GM18861 (cell line): ENCODE measurements around the gene UTS2R.
"Not testable (repeated sequence)": the region's sequence is repeated elsewhere in the genome, so short reads cannot be mapped to it uniquely, and the experiment has no call there.

Source experiments
- ATAC-seq: cut with Tn5 transposase; IDR thresholded peaks from one replicate; pipeline ENCODE4 v1.9.1; 2021; ENCODE audit not compliant: unreplicated experiment

UTS2R gene

DNA sequence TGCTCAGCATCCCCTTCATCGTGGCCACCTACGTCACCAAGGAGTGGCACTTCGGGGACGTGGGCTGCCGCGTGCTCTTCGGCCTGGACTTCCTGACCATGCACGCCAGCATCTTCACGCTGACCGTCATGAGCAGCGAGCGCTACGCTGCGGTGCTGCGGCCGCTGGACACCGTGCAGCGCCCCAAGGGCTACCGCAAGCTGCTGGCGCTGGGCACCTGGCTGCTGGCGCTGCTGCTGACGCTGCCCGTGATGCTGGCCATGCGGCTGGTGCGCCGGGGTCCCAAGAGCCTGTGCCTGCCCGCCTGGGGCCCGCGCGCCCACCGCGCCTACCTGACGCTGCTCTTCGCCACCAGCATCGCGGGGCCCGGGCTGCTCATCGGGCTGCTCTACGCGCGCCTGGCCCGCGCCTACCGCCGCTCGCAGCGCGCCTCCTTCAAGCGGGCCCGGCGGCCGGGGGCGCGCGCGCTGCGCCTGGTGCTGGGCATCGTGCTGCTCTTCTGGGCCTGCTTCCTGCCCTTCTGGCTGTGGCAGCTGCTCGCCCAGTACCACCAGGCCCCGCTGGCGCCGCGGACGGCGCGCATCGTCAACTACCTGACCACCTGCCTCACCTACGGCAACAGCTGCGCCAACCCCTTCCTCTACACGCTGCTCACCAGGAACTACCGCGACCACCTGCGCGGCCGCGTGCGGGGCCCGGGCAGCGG, 3.2 kb downstream of the UTS2R start:
- no peak for ATAC-seq

DNA sequence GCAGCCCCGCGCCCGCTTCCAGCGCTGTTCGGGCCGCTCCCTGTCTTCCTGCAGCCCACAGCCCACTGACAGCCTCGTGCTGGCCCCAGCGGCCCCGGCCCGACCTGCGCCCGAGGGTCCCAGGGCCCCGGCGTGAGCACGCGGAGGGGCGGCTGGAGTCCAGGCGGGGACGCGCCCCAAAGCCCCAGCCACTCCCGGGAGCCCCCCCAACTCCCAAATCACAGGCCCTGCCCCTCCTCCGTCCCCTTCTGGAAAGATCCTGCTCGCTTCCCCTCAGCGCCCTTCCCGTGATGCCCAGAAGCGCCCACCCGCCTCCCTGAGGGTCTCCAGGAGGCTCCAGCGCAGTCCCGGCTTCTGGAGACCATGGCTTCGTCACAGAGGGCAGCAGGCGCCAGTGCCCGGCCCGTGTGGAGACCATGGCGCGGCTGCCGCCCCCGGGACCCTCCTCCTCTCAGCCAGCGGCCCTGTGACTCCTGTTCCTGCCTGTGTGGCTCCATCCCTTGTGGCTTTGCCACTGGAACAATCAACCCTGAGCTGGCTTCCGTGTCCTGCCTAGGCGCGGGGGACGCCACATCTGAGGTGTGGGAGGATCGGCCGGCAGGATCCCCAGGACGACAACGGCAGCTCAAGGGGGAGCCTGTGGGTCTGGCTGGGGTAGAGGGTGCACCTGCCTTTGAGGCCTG, 3.9 kb downstream of the UTS2R start:
- no peak for ATAC-seq

DNA sequence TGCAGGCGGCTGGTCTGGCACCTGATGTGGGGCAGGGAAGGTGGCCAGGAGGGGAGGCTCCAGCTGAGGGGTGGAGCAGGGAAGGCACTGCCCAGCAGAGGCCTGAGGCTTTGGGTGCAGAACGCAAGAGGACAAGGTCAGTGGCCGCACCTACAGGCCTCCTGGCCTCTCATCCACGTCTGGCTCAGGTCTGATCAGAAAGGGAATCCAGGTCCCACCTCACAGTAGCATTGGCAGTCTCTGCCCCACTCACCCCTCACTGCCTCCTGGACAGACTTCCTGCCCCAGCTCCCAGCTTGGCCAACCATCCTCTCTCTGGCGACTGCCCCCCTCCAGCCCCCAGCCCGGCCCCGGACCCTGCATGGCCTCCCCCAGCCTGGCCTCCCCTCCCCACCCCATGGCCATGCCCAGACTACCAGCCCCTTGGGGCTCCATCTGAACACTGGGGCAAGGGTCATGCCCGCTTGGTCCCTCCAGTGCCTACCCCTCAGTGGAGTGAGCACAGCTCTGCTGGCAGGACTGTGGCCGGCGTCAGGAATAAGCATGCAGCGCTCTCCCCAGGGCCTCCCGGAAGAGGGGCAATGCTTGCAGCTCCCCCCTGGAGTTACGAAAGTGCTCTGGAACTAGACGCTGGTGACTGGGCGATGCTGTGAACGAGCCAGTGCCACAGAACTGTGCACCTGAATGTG, 4.6 kb downstream of the UTS2R start:
- ATAC-seq = no peak

DNA sequence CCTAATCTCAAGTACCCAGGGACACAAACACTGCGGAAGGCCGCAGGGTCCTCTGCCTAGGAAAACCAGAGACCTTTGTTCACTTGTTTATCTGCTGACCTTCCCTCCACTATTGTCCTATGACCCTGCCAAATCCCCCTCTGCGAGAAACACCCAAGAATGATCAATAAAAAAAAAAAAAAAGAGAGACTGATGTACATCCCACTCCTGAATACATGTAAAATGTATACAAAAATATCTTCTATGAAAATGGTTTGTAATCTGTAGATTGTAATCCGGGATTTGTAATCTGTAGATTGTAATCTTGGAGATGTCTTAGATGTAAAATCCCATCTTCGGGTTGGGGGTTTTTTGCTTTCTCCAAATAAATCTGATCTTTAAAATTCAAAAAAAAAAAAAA, 5.7 kb downstream of the UTS2R start:
- ATAC-seq = not testable (repeated sequence)

DNA sequence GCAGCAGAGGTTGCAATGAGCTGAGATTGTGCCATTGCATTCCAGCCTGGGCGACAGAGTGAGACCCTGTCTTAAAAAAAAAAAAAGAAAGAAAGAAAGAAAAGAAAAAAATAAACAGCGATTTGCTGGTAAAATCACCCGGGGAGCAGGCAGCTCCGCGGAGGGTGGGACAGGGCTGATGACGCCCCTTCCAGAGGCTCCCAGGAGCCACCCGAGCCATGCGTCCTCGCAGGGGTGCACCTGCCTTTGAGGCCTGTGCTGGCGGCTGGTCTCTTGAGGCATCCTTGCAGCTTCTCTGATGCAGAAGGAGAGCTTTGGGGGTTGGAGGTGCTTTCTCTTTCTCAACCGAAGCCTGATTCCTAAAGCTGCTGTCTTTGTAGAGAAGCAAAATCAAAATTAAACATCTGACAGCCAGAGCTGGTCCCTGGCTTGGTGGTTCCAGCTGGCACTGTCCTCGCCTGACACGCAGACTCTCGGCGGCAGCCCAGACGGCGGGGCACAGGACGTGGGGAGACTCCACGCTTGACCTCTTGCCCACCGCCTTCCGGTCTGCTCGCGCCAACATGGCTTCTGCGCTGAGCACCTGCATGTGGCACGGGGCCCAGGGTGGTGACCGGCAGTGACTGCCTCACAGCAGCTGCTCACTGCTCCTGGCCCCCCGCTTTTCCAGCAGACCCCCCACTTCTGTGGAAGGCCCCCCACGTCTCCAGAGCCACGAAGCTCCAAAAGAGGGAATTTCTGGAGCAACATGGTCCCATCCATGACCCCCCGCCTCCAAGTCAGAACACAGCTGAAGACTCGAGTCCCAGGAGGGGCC, 6.6 kb downstream of the UTS2R start:
- ATAC-seq = no peak

DNA sequence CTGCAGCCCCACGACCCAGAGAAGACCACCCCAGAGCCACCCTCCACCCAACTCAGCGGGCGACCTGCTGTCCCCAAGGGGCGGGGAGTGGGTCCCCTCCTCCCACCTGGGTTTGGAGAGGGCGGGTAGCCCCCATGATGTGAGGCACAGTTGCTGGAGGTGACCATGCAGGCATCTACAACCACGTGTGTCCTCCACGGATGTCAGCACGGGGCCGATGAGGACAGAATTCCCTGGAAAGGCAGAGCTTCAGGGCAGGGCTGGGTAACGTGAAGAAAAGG, 7.1 kb downstream of the UTS2R start:
- ATAC-seq = no peak

DNA sequence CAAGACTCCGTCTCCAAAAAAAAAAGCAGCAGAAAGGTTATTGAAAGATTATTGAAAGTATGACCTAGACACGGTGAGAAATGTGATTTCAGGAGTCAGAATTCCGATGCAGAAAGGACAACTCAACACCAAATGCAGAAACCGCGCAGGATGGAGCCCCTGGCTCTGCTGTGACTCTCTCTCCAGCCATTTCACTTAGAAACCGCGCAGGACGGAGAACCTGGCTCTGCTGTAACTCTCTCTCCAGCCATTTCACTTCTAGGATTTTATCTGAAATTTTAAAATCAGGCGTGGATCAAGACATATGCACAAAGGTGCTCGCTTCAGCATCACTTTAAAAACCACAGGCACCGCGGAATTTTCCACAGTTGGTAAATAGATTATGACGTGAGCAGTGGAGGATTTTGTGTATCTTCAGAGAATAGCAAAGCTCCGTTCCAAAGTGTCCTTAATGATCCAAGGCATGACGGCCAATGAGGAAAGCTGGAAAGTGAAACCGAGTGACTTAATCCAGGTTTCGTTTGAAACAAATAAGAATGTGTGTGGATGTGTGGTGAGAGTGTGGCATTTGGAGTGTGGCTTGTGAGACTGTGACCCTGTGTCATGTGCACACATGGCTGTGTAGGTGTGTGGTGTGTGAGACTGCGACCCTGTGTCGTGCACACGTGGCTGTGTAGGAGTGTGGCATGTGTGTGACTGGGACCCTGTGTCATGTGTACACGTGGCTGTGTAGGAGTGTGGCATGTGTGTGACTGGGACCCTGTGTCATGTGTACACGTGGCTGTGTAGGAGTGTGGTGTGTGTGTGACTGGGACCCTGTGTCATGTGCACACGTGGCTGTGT, 9.5 kb downstream of the UTS2R start:
- no peak for ATAC-seq

DNA sequence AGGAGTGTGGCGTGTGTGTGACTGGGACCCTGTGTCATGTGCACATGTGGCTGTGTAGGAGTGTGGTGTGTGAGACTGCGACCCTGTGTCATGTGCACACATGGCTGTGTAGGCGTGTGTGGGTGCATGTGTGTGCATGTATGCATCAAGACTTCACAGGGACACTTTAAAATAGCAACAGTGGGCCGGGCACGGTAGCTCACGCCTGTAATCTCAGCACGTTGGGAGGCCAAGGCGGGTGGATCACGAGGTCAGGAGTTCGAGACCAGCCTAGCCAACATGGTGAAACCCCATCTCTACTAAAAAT, 10.1 kb downstream of the UTS2R start:
- not testable (repeated sequence) for ATAC-seq

DNA sequence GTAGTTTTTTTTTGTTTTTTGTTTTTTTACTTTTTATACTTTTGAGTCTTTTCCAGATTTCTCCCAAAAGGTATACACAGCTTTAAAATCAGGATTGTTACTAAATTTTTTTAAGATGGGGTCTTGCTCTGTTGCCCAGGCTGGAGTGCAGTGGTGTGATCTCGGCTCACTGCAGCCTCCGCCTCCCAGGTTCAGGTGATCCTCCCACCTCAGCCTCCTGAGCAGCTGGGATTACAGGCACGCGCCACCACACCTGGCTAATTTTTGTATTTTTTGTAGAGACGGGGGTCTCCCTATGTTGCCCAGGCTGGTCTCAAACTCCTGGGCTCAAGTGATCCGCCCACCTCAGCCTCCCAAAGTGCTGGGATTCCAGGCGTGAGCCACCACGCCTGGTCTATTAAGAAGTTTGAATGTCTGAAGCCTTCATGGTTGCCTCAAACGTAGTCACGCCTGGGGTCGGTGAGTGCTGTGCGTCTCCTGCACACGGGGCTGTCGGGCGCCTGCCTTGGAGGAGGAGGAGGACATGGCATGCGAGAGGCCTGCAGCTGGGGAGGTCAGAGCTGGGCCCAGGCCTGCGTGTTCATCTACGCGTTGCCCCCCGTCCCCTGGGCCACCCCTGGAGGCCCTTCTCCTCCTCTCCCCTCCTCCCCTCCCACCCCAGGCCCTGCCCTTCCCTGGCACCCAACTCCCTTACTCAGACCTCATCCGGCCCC, 10.8 kb downstream of the UTS2R start:
- not testable (repeated sequence) for ATAC-seq

DNA sequence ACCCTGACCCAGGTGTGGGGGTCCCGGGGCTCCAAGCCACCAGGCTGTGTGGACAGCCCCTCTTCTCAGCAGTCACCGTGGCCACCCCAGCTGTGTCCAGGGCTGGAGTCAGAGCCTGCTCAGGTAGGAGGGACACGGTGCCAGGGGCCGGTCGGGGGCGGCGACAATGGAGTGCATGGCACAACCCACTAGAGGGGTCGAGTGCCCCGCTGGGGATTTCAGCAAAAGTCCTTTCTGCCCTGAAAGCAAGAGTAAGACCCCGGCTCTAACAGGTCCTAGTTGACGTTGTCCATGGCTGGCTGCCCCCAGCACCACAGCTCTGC, 11.3 kb downstream of the UTS2R start:
- ATAC-seq = no peak

DNA sequence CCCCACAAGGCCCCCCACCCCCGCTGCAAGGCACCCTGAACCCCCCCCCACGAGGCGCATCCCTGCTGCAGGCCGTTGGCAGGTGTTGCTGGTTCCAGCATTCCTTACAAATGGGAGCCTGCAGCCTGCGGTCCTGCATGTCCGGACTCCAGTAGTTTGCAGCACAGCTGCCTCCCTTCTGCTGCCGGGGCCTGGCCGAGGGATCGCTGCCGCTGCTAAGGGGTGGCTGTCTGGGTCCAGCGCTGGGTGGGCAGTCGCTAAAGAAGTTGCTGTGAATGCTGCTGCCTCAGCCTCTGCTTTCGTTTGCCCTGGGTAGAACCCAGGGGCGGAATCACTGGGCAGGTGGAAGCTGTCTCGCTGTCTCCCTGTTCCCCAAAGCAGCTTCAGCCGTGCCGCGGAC, 11.8 kb downstream of the UTS2R start:
- no peak for ATAC-seq

DNA sequence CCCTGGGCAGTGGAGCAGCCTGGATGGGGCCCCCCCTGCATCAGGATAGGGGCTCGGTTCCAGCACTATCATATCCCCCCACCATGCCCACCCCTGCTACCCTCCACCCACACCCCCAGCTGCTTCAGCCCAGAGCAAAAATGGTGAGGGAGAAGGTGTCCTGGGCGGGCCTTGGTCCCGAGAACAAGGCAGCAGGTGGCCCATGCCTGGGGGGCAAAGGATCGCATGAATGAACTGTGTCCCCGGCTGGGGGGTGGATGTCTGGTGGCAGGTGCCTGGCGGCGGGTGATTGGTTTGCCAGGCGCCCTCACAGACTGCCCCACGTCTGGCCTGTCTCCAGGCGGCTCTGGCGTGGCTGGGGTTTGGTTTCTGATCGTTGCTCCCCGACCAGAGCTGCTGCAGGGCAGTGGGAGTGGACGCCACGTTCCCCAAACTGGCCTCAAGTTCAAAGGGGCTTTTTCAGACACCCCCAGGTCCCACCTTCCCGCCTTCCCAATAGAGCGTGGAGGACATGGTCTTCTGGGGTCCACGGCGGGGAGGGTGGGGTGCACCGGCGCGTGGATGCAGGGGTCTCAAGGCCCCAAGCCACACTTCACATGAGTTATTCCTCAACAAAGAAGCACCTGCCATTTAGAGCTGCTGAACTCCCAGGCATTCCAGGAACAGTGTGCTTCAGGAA, 12.6 kb downstream of the UTS2R start:
- no peak for ATAC-seq

DNA sequence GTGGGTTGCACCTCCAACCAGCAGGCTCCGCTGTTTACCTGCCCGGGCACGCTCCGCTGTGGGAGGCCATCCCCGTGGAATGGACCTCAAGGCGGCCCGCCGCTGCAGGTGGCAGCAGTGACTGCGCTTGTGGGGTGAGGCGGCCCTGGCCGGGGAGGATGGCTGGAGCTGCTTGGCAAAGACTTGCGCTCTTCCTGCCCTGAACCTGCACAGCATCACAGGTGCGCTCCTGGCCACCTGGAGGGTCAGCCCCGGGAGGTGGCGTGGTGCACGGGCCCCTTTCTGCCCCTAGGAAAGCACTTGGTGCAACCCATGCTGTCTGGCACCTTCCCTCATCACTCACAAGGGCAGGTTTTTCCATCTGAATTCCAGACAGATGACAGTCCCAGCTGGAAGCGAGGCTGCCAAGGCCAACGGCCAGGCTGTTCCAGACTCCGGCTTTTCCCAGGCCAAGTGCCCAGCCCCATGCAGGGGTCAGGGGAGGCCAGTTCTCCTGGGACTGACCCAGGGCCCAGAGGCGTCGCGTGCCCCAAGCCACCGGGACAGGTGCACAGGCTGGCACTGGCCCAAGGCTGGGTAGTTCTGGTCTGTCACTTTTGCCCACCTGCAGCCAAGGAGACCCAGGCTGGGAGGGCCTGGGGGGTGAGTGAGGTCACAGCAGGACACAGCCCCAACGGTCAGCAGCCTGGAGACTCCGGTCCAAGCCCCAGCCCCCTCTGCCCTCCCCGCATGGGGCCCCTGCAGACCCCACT, 13.3 kb downstream of the UTS2R start:
- ATAC-seq = no peak

DNA sequence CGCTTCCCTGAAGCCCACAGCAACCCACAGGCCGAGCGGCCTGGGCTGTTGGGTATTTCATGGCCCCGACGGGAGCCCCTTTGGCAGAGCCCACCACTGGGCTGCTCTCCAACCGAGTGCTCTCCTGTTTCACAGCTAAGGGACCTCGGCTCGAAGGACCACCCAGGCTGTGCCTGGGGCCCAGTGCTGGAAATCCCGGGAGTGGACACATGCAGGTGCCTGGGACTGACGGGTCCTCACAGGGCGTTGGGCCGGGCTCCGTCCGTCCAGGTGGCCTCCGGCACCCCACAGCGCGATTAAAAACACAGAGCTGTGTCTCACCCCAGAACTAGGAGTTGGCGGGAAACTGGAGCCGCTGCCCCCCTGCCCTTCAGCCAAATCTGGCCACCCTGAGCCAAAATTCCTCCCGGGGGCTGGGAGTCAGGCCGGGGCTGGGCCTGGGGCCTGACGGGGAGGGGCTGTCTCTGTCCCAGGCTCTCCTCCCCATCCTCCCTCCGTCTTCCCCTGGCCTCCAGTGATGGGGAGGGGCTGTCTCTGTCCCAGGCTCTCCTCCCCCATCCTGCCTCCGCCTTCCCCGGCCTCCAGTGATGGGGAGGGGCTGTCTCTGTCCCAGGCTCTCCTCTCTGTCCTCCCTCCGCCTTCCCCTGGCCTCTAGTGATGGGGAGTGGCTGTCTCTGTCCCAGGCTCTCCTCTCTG, 14.1 kb downstream of the UTS2R start:
- ATAC-seq = no peak

DNA sequence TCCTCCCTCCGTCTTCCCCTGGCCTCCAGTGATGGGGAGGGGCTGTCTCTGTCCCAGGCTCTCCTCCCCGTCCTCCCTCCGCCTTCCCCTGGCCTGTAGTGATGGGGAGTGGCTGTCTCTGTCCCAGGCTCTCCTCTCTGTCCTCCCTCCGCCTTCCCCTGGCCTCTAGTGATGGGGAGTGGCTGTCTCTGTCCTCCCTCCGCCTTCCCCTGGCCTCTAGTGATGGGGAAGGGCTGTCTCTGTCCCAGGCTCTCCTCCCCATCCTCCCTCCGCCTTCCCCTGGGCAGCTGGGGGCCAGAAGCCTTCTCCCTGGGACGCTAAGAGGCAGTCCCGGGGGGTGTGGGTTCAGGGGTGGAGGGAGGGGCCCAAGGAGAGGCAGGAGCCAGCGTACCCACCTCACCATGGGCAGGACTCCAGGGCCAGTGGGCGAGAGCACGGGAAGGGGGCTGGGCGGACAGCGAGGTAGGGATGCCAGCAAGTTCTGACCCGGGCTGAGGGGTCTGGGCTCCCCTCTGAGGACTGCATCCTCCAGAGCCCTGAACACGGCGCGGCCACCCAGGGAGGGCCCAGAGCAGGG, 14.8 kb downstream of the UTS2R start:
- no peak for ATAC-seq

DNA sequence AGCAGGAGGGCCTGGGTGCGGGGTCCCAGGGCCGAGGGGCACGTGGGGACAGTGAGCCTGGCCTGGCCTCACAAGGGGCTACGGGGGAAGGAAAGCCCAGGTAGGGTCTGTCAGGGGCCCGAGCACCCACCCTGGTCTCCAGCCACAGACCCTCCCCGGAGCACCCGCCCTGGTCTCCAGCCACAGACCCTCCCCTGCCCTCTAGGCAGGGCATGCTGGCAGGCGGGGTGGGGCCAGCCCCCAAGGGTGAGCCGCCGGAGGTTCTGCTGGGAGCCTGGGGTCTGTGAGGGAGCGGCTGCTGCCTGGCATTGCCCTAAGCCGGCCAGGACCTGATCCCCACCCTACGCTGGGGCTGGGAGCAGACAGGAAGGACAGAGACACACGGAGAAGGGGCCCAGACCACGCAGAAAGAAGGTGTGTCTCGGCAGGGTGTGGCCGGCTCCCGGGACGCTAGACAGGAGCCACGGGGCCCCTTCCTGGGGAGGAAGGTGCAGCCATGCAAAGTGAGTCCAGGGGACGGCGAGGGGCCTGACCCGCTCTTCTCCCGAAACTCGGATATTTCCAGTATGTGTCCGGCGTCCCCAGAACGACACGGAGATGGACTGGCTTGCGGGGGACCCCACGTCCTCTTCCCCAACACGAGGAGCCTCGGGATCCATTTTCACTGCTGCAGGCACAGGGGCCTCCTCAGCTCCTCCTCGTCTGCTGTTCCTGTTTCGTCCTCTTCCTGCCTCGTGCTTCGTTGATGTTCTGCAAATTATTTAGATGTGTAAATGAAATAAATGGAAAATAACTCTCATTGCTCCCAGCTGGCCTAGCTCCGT, 15.5 kb downstream of the UTS2R start:
- ATAC-seq = no peak

DNA sequence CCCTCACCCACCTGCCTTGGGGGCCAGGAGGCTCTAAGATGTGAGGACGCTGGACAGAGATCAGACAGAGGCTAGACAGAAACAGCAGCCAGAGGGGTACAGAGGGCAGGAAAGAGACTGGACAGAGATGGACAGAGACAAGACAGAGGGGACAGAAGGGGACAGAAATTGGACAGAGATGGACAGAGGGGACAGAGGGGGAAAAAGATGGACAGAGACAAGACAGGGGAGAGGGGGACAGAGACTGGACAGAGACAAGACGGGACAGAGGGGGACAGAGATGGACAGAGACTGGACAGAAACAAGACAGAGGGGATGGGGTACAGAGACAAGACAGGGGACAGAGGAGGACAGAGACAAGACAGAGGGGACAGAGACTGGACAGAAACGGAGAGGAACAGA, 16.1 kb downstream of the UTS2R start:
- no peak for ATAC-seq
